ENCODE data around the gene PMS1. TPM values are rescaled to one million over a fixed set of nuclear protein-coding genes. Genes with fewer than 3 reads are reported as not detected.
A peak's percentile ranks its signal among the peaks of the same experiment; 100 is the strongest.
"Not testable (repeated sequence)": the region's sequence is repeated elsewhere in the genome, so short reads cannot be mapped to it uniquely, and the experiment has no call there.

Gene PMS1
- total RNA-seq (2022) = 30.1 and 43.8 TPM in 2 replicates
- Bru-seq, nascent RNA = percentile 81 among the genes with signal in this experiment
- percentile 70 among the genes with signal in this experiment for BruChase-seq, experiment 1, labeled RNA remaining after a 6-hour chase
- percentile 75 among the genes with signal in this experiment for BruChase-seq, experiment 2, labeled RNA remaining after a 2-hour chase
- long read RNA-seq, transcript PMS1-213 (13 exons, 3,225 nt) = major isoform, 7 of 24 reads
- long read RNA-seq, partial matches to known transcripts = 1 of 24 reads
- long read RNA-seq, other reads (novel, unspliced or antisense) = 13 of 24 reads

GRCh38 chr2:189783927-189784867, at the start of gene PMS1, which contains the start of gene ORMDL1:
TSS of gene PMS1 (plus strand) at chr2:189784450. CDS start at chr2:189791810, 7,360 bp downstream.
TSS of gene ORMDL1 (minus strand) at chr2:189784339. CDS start at chr2:189782595, 1,744 bp downstream.
- Mint-ChIP-seq H3K27ac (ENCODE audit: unreplicated experiment) (peak within 1 kb of the TSS; percentile 82), H3K27me3 (ENCODE audit: unreplicated experiment) (no peaks in the 10 kb centered on the region), H3K4me3 (ENCODE audit: low read depth, unreplicated experiment) (peak within 1 kb of the TSS; percentile 74), H3K9me3 (ENCODE audit: low read depth, unreplicated experiment) (no peaks in the 10 kb centered on the region), H3K4me1 (ENCODE audit: low read depth, unreplicated experiment) (peaks cover 17% of the 10 kb centered on the region), H3K36me3 (ENCODE audit: insufficient read depth, unreplicated experiment) (peaks cover 51% of the 10 kb centered on the region)
- peak; percentile 96 for DNase-seq
- intact Hi-C loops (cut with micrococcal nuclease; ENCODE audit: unreplicated experiment) = no loop called here
- no peak for TF ChIP-seq CTCF (IDR thresholded peaks at IDR 0.05; ENCODE audit: unreplicated experiment)
- BruUV-seq (replicated peaks) = no TSS peak
- CTCF ChIA-PET = interaction anchor here (0.8 to 1.6 kb wide), 2 partner anchors 12 to 22 kb away, joined by 3 to 4 read pairs; partner anchors contain the start of gene OSGEPL1

DNA sequence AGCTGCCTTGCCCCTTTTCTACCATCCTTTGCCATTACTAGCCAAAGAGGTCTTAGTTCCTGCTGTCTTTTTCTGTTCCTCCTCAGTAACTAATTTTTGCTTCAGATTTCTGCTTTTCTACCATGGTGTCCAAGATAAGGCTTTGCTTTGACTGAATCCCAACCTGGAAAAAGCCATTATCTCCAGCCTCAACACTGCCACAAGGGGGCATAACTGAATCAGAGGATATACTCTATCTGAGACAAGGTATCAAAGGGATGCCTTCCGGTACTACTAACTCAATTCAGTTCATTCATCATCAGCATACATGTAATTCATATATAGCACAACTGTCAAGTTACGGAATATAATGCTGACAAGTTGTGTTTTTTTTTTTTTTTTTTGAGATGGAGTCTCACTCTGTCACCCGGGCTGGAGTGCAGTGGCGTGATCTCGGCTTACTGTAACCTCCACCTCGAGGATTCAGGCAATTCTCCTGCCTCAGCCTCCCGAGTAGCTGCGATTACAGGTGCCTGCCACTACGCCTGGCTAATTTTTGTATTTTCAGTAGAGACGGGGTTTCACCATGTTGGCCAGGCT, 33.1 kb upstream of the PMS1 start:
- peak; percentile 60 for TF ChIP-seq CTCF (IDR thresholded peaks at IDR 0.05; ENCODE audit: unreplicated experiment)
- BruUV-seq (replicated peaks) = no TSS peak
- CTCF ChIA-PET = interaction anchor here (1.0 kb wide), 2 partner anchors 90 to 321 kb away, joined by 3 to 4 read pairs; partner anchors contain the start of gene ASNSD1
- Mint-ChIP-seq H3K36me3 (ENCODE audit: insufficient read depth, unreplicated experiment) (no peaks in the 10 kb centered on the region), H3K27ac (ENCODE audit: unreplicated experiment) (no peak overlapping the region), H3K9me3 (ENCODE audit: low read depth, unreplicated experiment) (no peaks in the 10 kb centered on the region), H3K27me3 (ENCODE audit: unreplicated experiment) (no peaks in the 10 kb centered on the region), H3K4me1 (ENCODE audit: low read depth, unreplicated experiment) (no peaks in the 10 kb centered on the region), H3K4me3 (ENCODE audit: low read depth, unreplicated experiment) (no peak overlapping the region)
- peak; percentile 56 for DNase-seq
- intact Hi-C loops (cut with micrococcal nuclease; ENCODE audit: unreplicated experiment) = loop anchor here (1.0 kb wide), 1 partner anchor 319 kb away; no protein-coding TSS in a partner anchor

GRCh38 chr2:189756311-189756952, 27.8 kb upstream of the PMS1 start:
- no peak overlapping the region for H3K27ac Mint-ChIP-seq (ENCODE audit: unreplicated experiment)
- intact Hi-C loops (cut with micrococcal nuclease; ENCODE audit: unreplicated experiment) = no loop called here
- CTCF ChIA-PET = no interaction called here
- no TSS peak for BruUV-seq (replicated peaks)
- H3K27me3 Mint-ChIP-seq (ENCODE audit: unreplicated experiment) = no peaks in the 10 kb centered on the region
- TF ChIP-seq CTCF (IDR thresholded peaks at IDR 0.05; ENCODE audit: unreplicated experiment) = no peak
- no peaks in the 10 kb centered on the region for H3K36me3 Mint-ChIP-seq (ENCODE audit: insufficient read depth, unreplicated experiment)
- H3K4me3 Mint-ChIP-seq (ENCODE audit: low read depth, unreplicated experiment) = no peak overlapping the region
- H3K9me3 Mint-ChIP-seq (ENCODE audit: low read depth, unreplicated experiment) = no peaks in the 10 kb centered on the region
- no peaks in the 10 kb centered on the region for H3K4me1 Mint-ChIP-seq (ENCODE audit: low read depth, unreplicated experiment)
- DNase-seq = no peak

DNA sequence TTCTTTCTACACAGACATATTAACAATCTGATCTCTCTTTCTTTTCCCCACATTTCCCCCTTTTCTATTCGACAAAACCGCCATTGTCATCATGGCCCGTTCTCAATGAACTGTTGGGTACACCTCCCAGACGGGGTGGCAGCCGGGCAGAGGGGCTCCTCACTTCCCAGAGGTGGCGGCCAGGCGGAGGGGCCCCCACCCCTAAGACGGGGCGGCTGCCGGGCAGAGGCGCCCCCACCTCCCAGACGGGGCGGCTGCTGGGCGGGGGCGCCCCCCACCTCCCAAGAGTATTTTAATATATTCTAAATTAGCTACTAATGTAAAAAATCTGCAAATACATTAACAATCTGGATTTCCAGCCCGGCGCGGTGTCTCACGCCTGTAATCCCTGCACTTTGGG, 24.1 kb upstream of the PMS1 start:
- H3K27me3 Mint-ChIP-seq (ENCODE audit: unreplicated experiment); CTCF ChIA-PET; H3K9me3 Mint-ChIP-seq (ENCODE audit: low read depth, unreplicated experiment); H3K4me1 Mint-ChIP-seq (ENCODE audit: low read depth, unreplicated experiment); H3K4me3 Mint-ChIP-seq (ENCODE audit: low read depth, unreplicated experiment); BruUV-seq (replicated peaks); H3K27ac Mint-ChIP-seq (ENCODE audit: unreplicated experiment); DNase-seq: not testable (repeated sequence)
- H3K36me3 Mint-ChIP-seq (ENCODE audit: insufficient read depth, unreplicated experiment) = peaks cover 20% of the 10 kb centered on the region
- intact Hi-C loops (cut with micrococcal nuclease; ENCODE audit: unreplicated experiment) = loop anchor here (5.0 kb wide), 1 partner anchor 98 kb away; the partner anchor contains the start of gene ASNSD1

Measured in Calu3 (cell line).